Ishikawa (cell line): ENCODE data around the gene CHD9.

Source experiments
- CEBPB ChIP-seq: IDR thresholded peaks from 2 replicates; pipeline ENCODE4 v1.6.1; 2012
- CREB1 ChIP-seq: IDR thresholded peaks from 2 replicates; pipeline ENCODE4 v1.6.1; 2012; ENCODE audit warnings: low read depth
- EGR1 ChIP-seq: IDR thresholded peaks from 2 replicates; pipeline ENCODE4 v1.6.1; 2012
- EP300 ChIP-seq: IDR thresholded peaks from 2 replicates; pipeline ENCODE4 v1.6.1; 2012; ENCODE audit warnings: borderline replicate concordance
- FOXM1 ChIP-seq: IDR thresholded peaks from 2 replicates; pipeline ENCODE4 v1.6.1; 2012; ENCODE audit warnings: low read depth, borderline replicate concordance
- MAX ChIP-seq: IDR thresholded peaks from 2 replicates; pipeline ENCODE4 v1.6.1; 2012
- NFIC ChIP-seq: IDR thresholded peaks from 2 replicates; pipeline ENCODE4 v1.6.1; 2012
- RAD21 ChIP-seq: IDR thresholded peaks from 2 replicates; pipeline ENCODE4 v1.6.1; 2012; ENCODE audit warnings: low read depth
- TAF1 ChIP-seq: IDR thresholded peaks from 2 replicates; pipeline ENCODE4 v1.6.1; 2012; ENCODE audit warnings: low read depth, mild to moderate bottlenecking
- TCF12 ChIP-seq: IDR thresholded peaks from 2 replicates; pipeline ENCODE4 v1.6.1; 2012; ENCODE audit warnings: low read depth
- TEAD4 ChIP-seq: IDR thresholded peaks from 2 replicates; pipeline ENCODE4 v1.6.1; 2012
- USF1 ChIP-seq: IDR thresholded peaks from 2 replicates; pipeline ENCODE4 v1.6.1; 2012
- YY1 ChIP-seq: IDR thresholded peaks from 2 replicates; pipeline ENCODE4 v1.6.1; 2012; ENCODE audit warnings: low read depth
- ZBTB7A ChIP-seq: IDR thresholded peaks from 2 replicates; pipeline ENCODE4 v1.6.1; 2012; ENCODE audit warnings: low read depth
- TF ChIP-seq, protein P1 (sequence below): IDR thresholded peaks from 2 replicates; pipeline ENCODE4 v1.6.1; 2012; ENCODE audit warnings: low read depth, mild to moderate bottlenecking

CHD9 gene

DNA sequence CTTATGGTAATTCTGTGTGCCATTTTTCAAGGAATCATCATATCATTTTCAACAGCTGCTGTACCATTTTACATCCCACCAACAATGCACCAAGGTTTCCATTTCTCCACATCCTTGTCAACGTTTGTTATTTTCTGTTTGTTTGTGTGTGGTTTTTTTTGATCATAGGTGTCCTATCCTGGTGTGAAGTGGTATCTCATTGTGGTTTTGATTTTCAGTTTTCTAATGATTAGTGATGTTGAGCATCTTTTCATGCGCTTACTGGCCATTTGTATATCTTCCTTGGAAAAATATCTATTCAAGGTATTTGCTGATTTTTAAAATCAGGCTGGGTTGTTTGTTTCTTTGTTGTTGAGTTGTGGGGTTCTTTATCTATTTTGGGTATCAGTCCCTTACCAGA lies 15.0 kb downstream of the CHD9 start:
- no peak for TF ChIP-seq NFIC
- no peak for TF ChIP-seq FOXM1
- TF ChIP-seq USF1: no peak
- no peak for TF ChIP-seq MAX
- TF ChIP-seq RAD21: no peak
- TF ChIP-seq TCF12: no peak
- no peak for TF ChIP-seq ZBTB7A
- no peak for TF ChIP-seq EGR1
- TF ChIP-seq YY1: no peak
- TF ChIP-seq, protein P1, sequence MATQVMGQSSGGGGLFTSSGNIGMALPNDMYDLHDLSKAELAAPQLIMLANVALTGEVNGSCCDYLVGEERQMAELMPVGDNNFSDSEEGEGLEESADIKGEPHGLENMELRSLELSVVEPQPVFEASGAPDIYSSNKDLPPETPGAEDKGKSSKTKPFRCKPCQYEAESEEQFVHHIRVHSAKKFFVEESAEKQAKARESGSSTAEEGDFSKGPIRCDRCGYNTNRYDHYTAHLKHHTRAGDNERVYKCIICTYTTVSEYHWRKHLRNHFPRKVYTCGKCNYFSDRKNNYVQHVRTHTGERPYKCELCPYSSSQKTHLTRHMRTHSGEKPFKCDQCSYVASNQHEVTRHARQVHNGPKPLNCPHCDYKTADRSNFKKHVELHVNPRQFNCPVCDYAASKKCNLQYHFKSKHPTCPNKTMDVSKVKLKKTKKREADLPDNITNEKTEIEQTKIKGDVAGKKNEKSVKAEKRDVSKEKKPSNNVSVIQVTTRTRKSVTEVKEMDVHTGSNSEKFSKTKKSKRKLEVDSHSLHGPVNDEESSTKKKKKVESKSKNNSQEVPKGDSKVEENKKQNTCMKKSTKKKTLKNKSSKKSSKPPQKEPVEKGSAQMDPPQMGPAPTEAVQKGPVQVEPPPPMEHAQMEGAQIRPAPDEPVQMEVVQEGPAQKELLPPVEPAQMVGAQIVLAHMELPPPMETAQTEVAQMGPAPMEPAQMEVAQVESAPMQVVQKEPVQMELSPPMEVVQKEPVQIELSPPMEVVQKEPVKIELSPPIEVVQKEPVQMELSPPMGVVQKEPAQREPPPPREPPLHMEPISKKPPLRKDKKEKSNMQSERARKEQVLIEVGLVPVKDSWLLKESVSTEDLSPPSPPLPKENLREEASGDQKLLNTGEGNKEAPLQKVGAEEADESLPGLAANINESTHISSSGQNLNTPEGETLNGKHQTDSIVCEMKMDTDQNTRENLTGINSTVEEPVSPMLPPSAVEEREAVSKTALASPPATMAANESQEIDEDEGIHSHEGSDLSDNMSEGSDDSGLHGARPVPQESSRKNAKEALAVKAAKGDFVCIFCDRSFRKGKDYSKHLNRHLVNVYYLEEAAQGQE: no peak
- TF ChIP-seq CREB1: no peak
- no peak for TF ChIP-seq TEAD4
- no peak for TF ChIP-seq EP300
- no peak for TF ChIP-seq CEBPB
- TF ChIP-seq TAF1: no peak

DNA sequence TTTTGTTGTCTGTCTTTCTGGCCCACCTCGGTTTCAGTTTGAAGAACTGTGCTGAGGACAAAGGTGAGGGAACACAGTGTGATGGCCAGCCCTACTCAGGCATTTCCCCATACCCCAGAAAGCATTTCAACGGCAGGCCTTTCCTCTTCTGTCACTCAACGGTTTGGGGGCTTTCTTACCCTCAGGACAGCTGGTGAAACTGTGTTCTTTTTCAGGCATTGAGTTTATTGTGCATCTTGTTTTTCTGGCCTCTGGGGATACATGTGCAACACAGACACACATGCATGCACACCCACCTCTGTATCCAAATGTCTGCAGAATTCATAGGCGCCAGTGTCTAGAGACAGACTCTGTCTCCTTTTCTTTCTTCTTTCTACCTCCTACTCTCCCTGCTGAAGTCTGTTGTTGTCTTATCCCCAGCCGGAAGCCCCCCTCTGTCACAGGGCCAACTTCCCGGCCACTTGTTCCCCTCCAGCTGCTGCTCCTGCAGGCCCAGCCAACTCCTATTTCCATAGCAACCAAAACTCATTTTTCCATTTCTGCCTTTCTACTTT lies 17.0 kb downstream of the CHD9 start:
- TF ChIP-seq EP300: no peak
- no peak for TF ChIP-seq RAD21
- TF ChIP-seq NFIC: no peak
- TF ChIP-seq, protein P1: no peak
- TF ChIP-seq CREB1: no peak
- no peak for TF ChIP-seq ZBTB7A
- no peak for TF ChIP-seq YY1
- no peak for TF ChIP-seq TCF12
- TF ChIP-seq TEAD4: no peak
- TF ChIP-seq USF1: no peak
- no peak for TF ChIP-seq EGR1
- TF ChIP-seq TAF1: no peak
- TF ChIP-seq FOXM1: no peak
- TF ChIP-seq MAX: no peak
- TF ChIP-seq CEBPB: no peak

GRCh38 chr16:53073022-53073421 lies 18.2 kb downstream of the CHD9 start:
- TF ChIP-seq USF1 (no peak), MAX (no peak)

DNA sequence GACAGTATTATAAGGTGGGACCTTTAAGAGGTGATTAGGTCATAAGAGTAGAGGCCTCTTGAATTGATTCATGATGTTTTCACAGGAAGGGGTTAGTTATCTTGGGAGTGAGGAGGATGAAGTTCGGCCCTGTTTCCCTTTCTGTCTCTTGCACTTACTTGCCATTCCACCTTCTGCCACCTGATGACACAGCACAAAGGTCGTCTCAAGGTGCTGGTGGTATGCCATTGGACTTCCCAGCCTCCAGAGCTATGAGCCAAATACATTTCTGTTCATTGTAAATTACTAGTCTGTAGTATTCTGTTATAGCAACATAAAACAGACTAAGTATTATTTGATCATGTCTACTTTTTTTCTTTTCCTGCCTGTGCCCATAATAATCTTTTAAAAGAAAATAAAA lies 23.5 kb downstream of the CHD9 start:
- TF ChIP-seq YY1 (no peak), RAD21 (no peak), TAF1 (no peak), CREB1 (no peak), EP300 (no peak), CEBPB (no peak), ZBTB7A (no peak), NFIC (no peak), TEAD4 (no peak), MAX (no peak), USF1 (no peak), EGR1 (no peak), FOXM1 (no peak), TCF12 (no peak)
- TF ChIP-seq, protein P1: no peak
